GM19025 (cell line): ENCODE measurements around the gene LSM4.

Experiments
- ATAC-seq: cut with Tn5 transposase; IDR thresholded peaks from one replicate; pipeline ENCODE4 v1.9.1; 2021; ENCODE audit warnings: mild to moderate bottlenecking, low read depth, moderate library complexity; ENCODE audit not compliant: unreplicated experiment

The LSM4 gene

DNA sequence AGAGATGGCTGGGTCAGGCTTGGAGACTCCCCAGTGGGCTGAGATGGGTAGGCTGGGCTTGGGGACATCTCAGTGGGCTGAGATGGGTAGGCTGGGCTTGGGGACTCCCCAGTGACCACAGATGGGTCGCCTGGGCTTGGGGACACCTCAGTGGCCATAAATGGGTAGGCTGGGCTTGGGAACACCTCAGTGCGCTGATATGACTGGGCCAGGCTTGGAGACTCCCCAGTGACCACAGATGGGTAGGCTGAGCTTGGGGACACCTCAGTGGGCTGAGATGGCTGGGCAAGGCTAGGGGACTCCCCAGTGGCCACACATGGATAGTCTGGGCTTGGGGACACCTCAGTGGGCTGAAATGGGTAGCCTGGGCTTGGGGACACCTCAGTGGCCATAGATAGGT, 61.4 kb downstream of the LSM4 start:
- no peak for ATAC-seq

DNA sequence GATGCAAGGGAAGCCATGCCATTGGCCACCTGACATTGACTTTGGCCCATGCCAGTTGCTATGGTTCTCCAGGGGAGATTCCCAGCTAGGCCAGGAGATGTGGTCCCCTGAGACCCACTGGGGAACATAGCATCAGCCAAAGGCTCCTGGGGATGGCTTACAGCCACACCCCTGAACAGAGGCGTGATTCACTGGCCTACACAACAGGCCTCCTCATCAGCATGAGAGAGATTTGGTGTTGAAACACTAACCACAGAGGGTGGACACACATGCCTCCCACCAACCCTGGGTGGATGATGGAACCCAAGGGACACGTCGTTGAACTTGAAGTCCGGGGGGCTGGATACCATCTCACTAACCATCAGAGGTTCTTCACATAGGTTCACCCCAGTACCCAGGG, 63.0 kb downstream of the LSM4 start:
- ATAC-seq: no peak

DNA sequence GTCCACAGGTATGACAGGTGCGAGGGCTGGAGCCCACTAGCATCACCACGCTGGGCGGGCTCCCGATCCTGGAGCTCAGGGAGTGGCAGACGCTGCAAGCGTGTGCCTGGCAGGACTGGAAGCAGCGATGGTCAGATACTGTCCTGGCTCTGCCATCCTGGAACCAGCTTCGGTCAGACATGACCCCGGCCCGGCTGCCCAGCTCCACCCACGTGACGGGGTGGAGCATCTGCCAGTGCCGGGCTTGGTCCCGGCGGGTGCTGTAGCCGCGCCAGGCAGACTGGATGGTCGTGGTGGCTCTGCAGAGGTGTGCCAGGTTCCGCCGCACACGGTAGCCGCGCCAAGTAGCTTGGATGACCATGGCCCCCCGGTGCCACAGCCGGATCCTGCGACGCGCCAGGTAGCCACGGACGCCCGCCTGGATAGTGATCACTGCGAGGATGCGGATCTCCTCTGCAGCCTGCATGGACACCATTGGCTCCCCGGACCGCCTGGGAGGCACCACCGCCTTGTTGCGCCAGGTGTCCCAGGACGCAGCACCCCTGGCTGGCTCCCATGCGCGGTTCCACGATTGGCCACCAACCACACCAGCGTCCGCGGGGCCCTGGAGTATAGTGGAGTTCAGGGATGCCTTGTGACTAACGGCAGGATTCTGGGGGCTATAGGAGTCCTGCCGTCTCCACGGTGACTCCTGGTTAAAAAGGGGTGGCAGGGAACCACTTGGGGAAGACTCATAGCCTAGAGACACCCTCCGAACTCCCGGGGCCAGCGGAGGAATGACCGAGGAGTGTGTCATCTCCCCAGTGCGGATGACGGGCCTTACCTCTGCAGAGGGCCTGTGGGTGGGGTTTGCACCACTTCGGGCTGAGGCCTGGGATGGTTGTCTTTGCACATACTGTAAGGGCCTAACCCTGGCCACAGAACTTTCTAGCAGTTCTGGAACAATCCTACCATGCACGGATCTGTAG, 65.1 kb downstream of the LSM4 start:
- ATAC-seq: no peak
